Superior temporal gyrus (tissue), 1 donor: ENCODE data around the gene RGS8.
"Not testable (repeated sequence)": the region's sequence is repeated elsewhere in the genome, so short reads cannot be mapped to it uniquely, and the experiment has no call there.

Experiments used
- DNase-seq: peaks from one replicate; pipeline ENCODE4 v3.0.0-alpha.2; 2016; ENCODE audit errors: extremely low spot score

The RGS8 gene

GRCh38 chr1:182702826-182703524 lies 18.6 kb upstream of the RGS8 start:
- no peak for DNase-seq

DNA sequence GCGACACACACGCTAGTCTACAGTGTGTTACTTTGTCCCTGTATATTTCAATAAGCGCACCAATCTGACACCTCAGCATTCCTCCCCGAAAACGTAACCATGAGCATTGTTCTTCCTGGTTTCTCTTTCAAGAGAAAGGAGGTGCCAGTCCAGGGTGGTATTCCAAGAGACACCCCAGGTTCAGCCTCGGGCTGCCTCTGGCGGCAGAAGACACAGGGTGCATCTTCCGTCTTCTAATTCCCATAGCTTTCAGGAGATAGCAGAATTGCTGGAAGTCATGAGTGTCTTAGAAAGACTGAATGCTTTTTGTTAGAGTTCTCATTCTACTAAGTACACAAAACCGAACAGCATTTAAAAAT lies 15.9 kb upstream of the RGS8 start:
- DNase-seq, result no peak

DNA sequence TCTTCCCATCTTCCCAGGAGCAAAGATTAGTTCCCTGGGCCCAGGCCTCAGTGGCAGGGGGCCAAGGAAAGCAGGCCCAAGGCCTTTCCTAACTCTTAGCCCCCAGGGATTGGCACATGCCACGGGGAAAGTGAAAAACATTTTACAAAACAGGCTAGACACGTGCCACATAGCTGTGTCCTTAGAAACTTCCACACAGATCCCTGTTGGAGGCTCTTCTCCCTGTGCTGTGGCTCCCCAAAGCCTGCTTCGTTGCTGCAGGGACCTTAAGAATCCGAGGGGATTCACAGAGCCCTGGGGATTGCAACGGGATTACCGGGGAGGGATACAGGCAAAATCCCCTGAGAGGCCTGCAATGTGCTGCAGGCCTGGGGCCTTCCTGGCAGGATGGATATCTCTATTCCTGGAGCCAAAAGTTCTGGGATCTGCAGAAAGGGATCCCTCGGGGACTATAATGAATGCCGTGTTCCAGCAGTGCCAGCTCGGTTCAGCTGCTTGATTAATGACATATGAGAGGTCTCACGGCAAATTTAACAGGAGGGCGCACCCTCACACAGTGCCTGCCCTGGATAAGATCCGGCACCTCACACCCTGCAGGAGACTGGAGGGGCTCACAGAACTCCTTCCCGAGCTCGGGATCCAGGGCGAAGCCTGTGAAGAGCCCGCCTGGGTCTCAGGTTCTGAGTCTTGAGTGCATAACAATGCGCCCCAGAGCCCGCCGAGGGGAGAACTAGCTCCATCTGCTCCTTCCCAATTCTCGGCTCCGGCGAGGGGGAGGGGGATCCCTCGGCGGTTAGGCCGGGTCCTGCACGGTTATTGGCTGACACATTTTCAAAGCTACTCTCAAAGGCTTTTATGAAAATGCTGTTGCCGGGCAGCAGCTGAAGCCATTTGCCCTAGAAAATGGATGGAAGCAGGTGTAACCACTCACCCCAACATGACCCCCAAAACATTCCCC lies 15.3 kb upstream of the RGS8 start:
- no peak for DNase-seq

DNA sequence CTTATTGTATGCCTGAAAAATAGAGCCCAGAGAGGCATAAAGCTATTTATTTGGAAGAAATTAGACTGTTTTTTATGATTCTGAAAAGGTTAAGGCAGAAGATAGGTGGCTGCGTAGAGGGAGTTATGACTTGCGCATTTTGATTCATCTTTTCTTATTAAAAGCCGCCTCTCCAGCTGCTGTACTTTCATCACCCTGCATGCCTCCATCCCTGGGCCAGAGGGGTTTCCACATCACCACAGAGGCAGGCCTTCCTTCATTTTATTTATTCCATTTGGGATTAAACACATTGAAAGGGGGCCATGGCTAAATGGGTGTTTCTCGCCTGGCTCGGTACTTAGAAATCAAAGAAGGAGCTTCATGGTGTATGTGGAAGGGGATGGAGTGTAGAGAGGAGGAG lies 14.6 kb upstream of the RGS8 start:
- no peak for DNase-seq

- DNase-seq, result not testable (repeated sequence)
Observed at GRCh38 chr1:182693139-182693538, 8.8 kb upstream of the RGS8 start.

- DNase-seq, result no peak
Observed at GRCh38 chr1:182690886-182691443, 6.6 kb upstream of the RGS8 start.

GRCh38 chr1:182688436-182689205 lies 4.2 kb upstream of the RGS8 start:
- DNase-seq, result no peak

DNA sequence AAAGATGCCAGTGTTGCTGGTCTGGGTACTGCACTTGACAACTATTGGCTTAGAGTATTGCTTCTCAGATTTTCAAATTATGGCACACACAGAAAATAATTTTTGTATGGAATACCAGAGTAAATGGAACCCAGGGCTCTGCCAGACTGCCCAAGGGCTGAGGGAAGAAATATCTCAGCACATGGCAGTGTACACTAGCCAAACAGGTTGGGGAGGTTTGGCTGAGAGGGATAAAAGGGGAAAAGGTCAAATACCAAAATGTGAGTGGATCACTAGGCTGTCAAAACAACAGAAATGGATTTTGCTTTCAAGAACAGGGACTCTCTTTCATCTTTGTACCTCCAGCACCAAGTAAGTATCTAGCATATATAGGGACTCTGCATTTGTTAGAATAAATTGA lies 3.0 kb upstream of the RGS8 start:
- no peak for DNase-seq

DNA sequence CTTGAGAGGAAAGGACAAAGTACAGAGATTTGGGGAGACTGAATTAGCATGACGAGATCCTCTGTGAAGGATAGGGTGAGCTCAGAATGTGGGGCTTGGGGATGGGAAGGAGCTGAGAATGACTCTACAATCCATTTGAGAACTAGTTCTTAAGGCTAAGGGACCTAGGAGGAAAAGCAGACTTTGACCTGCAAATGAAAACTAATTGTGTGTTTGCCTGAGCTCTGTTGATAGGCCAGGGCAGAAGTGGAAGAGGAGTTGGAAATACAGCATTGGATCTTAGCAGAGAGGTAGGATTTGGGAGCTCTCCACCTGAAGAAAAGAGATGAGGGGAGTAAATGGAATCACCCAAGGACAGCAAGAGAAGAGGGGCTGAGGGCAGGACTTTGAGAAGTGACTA lies 2.1 kb upstream of the RGS8 start:
- DNase-seq, result no peak

DNA sequence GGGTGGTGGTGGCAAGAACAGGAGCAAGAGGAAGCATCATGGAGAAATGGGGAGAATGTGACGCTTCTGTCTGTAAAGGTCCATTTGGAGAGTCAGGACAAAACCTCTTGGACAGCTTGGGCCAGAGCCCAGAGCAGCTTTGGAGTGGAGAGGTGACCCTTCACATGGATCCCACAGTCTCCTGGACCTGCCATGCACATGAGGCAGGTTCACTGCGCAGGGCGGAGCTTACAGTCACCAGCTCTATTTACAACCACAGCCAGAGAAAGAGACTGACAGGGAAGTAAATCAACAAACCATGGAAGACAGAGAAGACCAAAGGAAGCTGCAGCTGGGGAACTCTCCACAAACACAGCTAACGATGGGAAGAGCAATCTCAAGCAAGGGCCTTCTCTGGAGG lies 828 bp upstream of the RGS8 start:
- no peak for DNase-seq

DNA sequence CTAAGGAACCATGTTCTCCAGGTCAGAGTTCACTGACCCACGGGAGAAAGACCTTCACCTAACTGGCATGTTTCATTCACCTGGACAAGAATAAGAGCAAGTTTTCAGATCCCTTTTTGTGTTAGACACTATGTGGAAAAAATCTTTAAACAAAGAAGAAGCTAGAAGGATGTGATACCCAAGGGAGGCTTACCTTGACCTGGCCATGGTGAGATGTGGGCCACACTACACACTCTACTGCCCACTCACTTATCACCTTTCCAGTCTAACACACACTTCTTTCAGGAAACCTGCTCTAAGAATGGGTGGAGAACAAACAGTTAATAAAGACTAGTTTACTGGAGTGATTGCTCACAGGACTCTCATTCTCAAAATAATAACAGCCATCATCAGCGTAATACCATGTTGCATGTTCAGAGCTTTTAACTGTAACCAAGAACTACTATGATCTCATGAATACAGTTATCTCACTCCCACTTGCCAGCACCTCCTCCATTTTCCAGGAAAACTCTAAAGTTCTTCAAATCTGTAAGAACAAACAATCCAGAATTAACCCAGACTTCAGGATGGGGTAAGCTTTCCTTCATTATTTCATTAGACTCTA lies 1.4 kb downstream of the RGS8 start:
- DNase-seq, result no peak

- DNase-seq, result no peak
Observed at GRCh38 chr1:182682406-182682805, 2.0 kb downstream of the RGS8 start.

GRCh38 chr1:182681568-182681912 lies 2.8 kb downstream of the RGS8 start:
- DNase-seq, result no peak

- no peak for DNase-seq
Observed at GRCh38 chr1:182680901-182681567, 3.4 kb downstream of the RGS8 start.

DNA sequence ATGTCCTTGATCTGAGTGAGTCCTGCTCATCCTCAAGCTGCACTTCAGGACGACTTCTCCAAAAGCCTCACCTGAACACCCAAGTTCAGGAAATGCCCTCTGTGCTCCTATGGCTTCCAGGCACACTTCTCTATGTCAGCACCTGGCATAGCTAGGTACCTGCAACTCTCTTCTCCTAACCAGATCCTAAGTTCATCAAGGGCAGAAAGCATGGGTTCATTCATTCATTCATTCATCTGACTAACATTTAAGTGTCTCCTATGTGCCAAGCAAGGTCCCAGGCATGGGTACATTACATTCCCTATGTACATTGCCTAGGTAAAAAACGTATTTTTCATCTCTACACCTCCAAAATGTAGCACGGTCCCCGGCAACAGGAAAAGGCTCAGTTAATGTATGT lies 4.0 kb downstream of the RGS8 start:
- no peak for DNase-seq

DNA sequence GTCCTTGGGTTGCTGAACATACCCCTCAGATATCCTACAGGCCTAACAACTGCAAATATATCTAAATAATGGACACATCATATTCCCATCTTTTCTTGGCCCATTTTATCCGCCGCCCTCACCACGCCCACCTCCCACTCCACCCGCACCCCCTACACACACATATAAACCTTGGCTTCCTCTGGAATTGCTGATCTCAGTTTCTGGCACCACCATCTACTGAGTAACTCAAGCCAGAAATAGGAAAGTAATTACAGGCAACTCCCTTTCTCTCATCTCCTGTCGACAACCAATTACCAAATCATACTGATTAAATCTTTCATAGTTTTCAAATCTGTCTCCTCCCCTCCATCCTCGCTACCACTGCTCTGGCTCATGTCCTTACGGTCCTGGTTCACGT lies 4.7 kb downstream of the RGS8 start:
- no peak for DNase-seq

DNA sequence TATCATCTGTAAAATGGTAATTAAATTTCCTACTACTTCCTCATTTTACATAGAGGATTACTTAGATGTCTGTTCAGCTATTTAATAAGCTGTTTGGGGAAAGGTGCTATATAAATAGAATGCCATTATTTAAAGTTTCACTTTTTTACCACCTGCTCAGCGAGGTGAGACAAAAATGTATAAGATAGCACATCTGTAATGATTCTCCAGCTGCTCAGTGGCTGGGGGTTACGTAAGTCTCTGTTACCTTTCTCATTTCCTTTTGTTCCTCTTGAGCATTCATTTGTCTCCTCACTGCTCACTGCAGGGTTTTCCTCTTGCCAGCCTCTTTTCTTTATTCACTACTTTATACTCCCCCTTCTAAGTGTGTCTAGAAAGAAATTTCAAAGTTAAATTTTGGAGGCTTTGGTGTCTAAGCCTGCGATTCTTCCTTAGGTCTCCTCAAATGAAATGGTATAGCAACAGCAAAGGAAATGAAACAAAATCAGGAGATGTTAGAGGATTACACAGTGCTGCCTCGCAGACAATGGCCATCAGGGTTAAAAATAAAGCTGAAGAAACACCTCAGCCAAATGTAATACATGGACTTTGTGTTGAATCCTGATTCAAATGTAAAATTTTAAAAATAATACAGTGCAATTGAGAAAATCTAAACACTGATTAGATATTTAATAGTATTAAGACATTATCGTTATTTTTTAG lies 6.8 kb downstream of the RGS8 start:
- no peak for DNase-seq

GRCh38 chr1:182676274-182676673 lies 8.1 kb downstream of the RGS8 start:
- no peak for DNase-seq

- DNase-seq, result no peak
Observed at GRCh38 chr1:182674346-182675246, 9.8 kb downstream of the RGS8 start.

DNA sequence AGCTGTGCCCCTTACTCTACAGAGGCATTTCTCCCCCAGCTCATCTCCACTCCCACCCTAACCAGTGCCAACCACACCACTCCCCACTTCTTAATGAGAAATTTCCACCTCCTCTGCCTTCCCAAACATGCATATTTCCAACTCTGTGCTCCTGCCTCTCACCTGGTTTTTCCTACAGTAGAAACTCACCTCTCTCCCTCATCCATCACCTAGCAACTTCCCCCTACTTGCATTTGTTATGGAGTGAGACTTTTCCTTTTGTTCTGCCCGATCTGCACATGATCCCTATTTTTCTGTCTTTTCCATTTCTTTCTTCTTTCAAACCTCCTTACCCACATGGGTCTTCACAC lies 11.9 kb downstream of the RGS8 start:
- no peak for DNase-seq
